Nephron progenitor cell (in vitro differentiated cells): ENCODE results near the gene GNG13.

ENCODE experiments used
- DNase-seq: peaks from one replicate; pipeline ENCODE4 v3.0.0; 2021
- H3K27ac Mint-ChIP-seq: 2 replicates; pipeline ENCODE4 v1.8.0; 2021; ENCODE audit warnings: mild to moderate bottlenecking, moderate library complexity, mixed read lengths
- H3K27me3 Mint-ChIP-seq: 2 replicates; pipeline ENCODE4 v1.8.0; 2021; ENCODE audit warnings: mild to moderate bottlenecking, low read depth, mixed read lengths; ENCODE audit not compliant: poor library complexity
- H3K36me3 Mint-ChIP-seq: 2 replicates; pipeline ENCODE4 v1.8.0; 2021; ENCODE audit warnings: low read depth, mixed read lengths
- H3K4me1 Mint-ChIP-seq: 2 replicates; pipeline ENCODE4 v1.8.0; 2021; ENCODE audit warnings: mixed read lengths
- H3K4me3 Mint-ChIP-seq: 2 replicates; pipeline ENCODE4 v1.8.0; 2021; ENCODE audit warnings: mild to moderate bottlenecking, moderate library complexity, mixed read lengths
- H3K9me3 Mint-ChIP-seq: 2 replicates; pipeline ENCODE4 v1.8.0; 2021; ENCODE audit warnings: mild to moderate bottlenecking, moderate library complexity, mixed read lengths
- CTCF ChIP-seq: fragments of 200-600 bp; sonication (generic); IDR thresholded peaks from 2 replicates; pipeline ENCODE4 v1.5.0; 2021; ENCODE audit warnings: antibody characterized with exemption

The GNG13 gene

GRCh38 chr16:833411-833810, 32.9 kb upstream of the GNG13 start:
- H3K27me3 Mint-ChIP-seq, result peaks cover 14% of the 10 kb centered on the region
- H3K9me3 Mint-ChIP-seq, result peaks cover 42% of the 10 kb centered on the region
- peaks cover 10% of the 10 kb centered on the region for H3K36me3 Mint-ChIP-seq
- no peak overlapping the region for H3K4me3 Mint-ChIP-seq
- H3K4me1 Mint-ChIP-seq, result peaks cover 6% of the 10 kb centered on the region
- no peak for DNase-seq
- TF ChIP-seq CTCF, result no peak
- H3K27ac Mint-ChIP-seq, result no peak overlapping the region

- Mint-ChIP-seq H3K27me3 (peaks cover 14% of the 10 kb centered on the region), H3K36me3 (peaks cover 10% of the 10 kb centered on the region), H3K9me3 (peaks cover 37% of the 10 kb centered on the region), H3K4me1 (peaks cover 6% of the 10 kb centered on the region), H3K4me3 (no peak overlapping the region), H3K27ac (no peak overlapping the region)
- DNase-seq, result no peak
- TF ChIP-seq CTCF, result no peak
Measured at GRCh38 chr16:832652-833336, 32.3 kb upstream of the GNG13 start.

- TF ChIP-seq CTCF, result no peak
- Mint-ChIP-seq H3K4me1 (peaks cover 12% of the 10 kb centered on the region), H3K9me3 (peaks cover 27% of the 10 kb centered on the region), H3K36me3 (peaks cover 10% of the 10 kb centered on the region), H3K27ac (no peak overlapping the region), H3K27me3 (peaks cover 9% of the 10 kb centered on the region), H3K4me3 (no peak overlapping the region)
- DNase-seq, result no peak
Measured at GRCh38 chr16:831571-832413, 31.3 kb upstream of the GNG13 start.

GRCh38 chr16:830871-831570, 30.5 kb upstream of the GNG13 start:
- no peak overlapping the region for H3K4me3 Mint-ChIP-seq
- H3K4me1 Mint-ChIP-seq, result peaks cover 15% of the 10 kb centered on the region
- H3K27me3 Mint-ChIP-seq, result peaks cover 9% of the 10 kb centered on the region
- no peak overlapping the region for H3K27ac Mint-ChIP-seq
- peaks cover 19% of the 10 kb centered on the region for H3K9me3 Mint-ChIP-seq
- DNase-seq, result no peak
- H3K36me3 Mint-ChIP-seq, result peaks cover 6% of the 10 kb centered on the region
- TF ChIP-seq CTCF, result no peak

GRCh38 chr16:830107-830870, 29.8 kb upstream of the GNG13 start:
- H3K36me3 Mint-ChIP-seq, result peaks cover 6% of the 10 kb centered on the region
- no peak for TF ChIP-seq CTCF
- peaks cover 22% of the 10 kb centered on the region for H3K4me1 Mint-ChIP-seq
- DNase-seq, result no peak
- no peak overlapping the region for H3K27ac Mint-ChIP-seq
- H3K9me3 Mint-ChIP-seq, result peaks cover 13% of the 10 kb centered on the region
- H3K27me3 Mint-ChIP-seq, result peaks cover 9% of the 10 kb centered on the region
- no peak overlapping the region for H3K4me3 Mint-ChIP-seq
